Neural cell (in vitro differentiated cells): ENCODE data around the gene OXSR1. TPM values are rescaled to one million over a fixed set of nuclear protein-coding genes. Genes with fewer than 3 reads are reported as not detected.

Experiments used
- H2AFZ ChIP-seq: fragments of 200-600, 300-800 bp; sonication (generic), shearing (Covaris generic); 2 replicates; pipeline ENCODE4 v1.6.0; 2014; ENCODE audit warnings: low read depth, mild to moderate bottlenecking, antibody characterized with exemption, low read length, moderate library complexity
- H3F3A ChIP-seq: fragments of 200-600 bp; shearing (Covaris generic); 2 replicates; pipeline ENCODE4 v1.6.1; 2016; ENCODE audit warnings: mild to moderate bottlenecking, moderate library complexity, mixed read lengths, antibody characterized with exemption, low read length; ENCODE audit not compliant: insufficient read depth, poor library complexity, severe bottlenecking
- H3K27ac ChIP-seq: fragments of 200-600, 300-800 bp; sonication (generic), shearing (Covaris generic); 2 replicates; pipeline ENCODE4 v1.5.1; 2014; ENCODE audit warnings: mild to moderate bottlenecking, low read length, moderate library complexity
- H3K27me3 ChIP-seq: fragments of 300-800, 200-600 bp; sonication (generic), shearing (Covaris generic); 2 replicates; pipeline ENCODE4 v1.6.0; 2014; ENCODE audit warnings: mild to moderate bottlenecking, low read depth, low read length, moderate library complexity; ENCODE audit not compliant: insufficient read depth
- H3K36me3 ChIP-seq: fragments of 300-800, 200-600 bp; sonication (generic), shearing (Covaris generic); 2 replicates; pipeline ENCODE4 v1.5.1; 2014; ENCODE audit warnings: mild to moderate bottlenecking, antibody characterized with exemption, low read length, moderate library complexity; ENCODE audit not compliant: insufficient read depth
- H3K4me2 ChIP-seq: fragments of 300-800, 200-600 bp; sonication (generic), shearing (Covaris generic); 2 replicates; pipeline ENCODE4 v1.6.0; 2014; ENCODE audit warnings: mild to moderate bottlenecking, low read length
- H3K4me3 ChIP-seq: fragments of 300-800, 200-600 bp; sonication (generic), shearing (Covaris generic); 2 replicates; pipeline ENCODE4 v1.5.1; 2014; ENCODE audit warnings: mild to moderate bottlenecking, low read length, moderate library complexity
- H3K79me2 ChIP-seq: fragments of 200-600 bp; shearing (Covaris generic); replicated peaks from 2 replicates; pipeline ENCODE4 v1.6.0; 2014; ENCODE audit warnings: mild to moderate bottlenecking, low read length, moderate library complexity; ENCODE audit not compliant: insufficient read depth
- H3K9ac ChIP-seq: fragments of 300-800, 200-600 bp; sonication (generic), shearing (Covaris generic); 2 replicates; pipeline ENCODE4 v1.6.1; 2016; ENCODE audit warnings: mild to moderate bottlenecking, low read length, mixed read lengths
- H3K9me2 ChIP-seq: fragments of 200-600 bp; shearing (Covaris generic); 2 replicates; pipeline ENCODE4 v1.6.1; 2016; ENCODE audit warnings: mild to moderate bottlenecking, low read length, mixed read lengths; ENCODE audit not compliant: insufficient read depth
- H3K9me3 ChIP-seq: fragments of 200-600, 300-800 bp; sonication (generic), shearing (Covaris generic); 2 replicates; pipeline ENCODE4 v1.6.1; 2016; ENCODE audit warnings: mild to moderate bottlenecking, mixed run types, low read length, moderate library complexity, mixed read lengths
- H4K20me1 ChIP-seq: fragments of 200-600 bp; shearing (Covaris generic); 2 replicates; pipeline ENCODE4 v1.6.1; 2016; ENCODE audit warnings: mild to moderate bottlenecking, mixed run types; ENCODE audit not compliant: insufficient read depth
- CTCF ChIP-seq: fragments of 450-650 bp; IDR thresholded peaks from 2 replicates; pipeline ENCODE4 v1.5.1; 2014; ENCODE audit warnings: antibody characterized with exemption, mild to moderate bottlenecking, moderate library complexity; ENCODE audit not compliant: poor library complexity, severe bottlenecking
- EP300 ChIP-seq: fragments of 450-650 bp; conservative IDR thresholded peaks from 2 replicates; pipeline ENCODE4 v1.6.1; 2014; ENCODE audit warnings: antibody characterized with exemption, mild to moderate bottlenecking, moderate library complexity; ENCODE audit not compliant: poor library complexity, severe bottlenecking
- EZH2 ChIP-seq: fragments of 200-600, 300-800 bp; shearing (Covaris generic), sonication (generic); IDR thresholded peaks from 2 replicates; pipeline ENCODE4 v1.6.1; 2014; ENCODE audit warnings: antibody characterized with exemption, low read length, borderline replicate concordance, mild to moderate bottlenecking; ENCODE audit not compliant: insufficient read depth, poor library complexity, severe bottlenecking
- MXI1 ChIP-seq: fragments of 450-650 bp; conservative IDR thresholded peaks from 2 replicates; pipeline ENCODE4 v1.6.1; 2014; ENCODE audit warnings: antibody characterized with exemption, mild to moderate bottlenecking; ENCODE audit not compliant: poor library complexity, severe bottlenecking
- POLR2AphosphoS5 ChIP-seq: IDR thresholded peaks from 2 replicates; pipeline ENCODE4 v1.6.1; 2012
- RAD21 ChIP-seq: fragments of 450-650 bp; conservative IDR thresholded peaks from 2 replicates; pipeline ENCODE4 v1.6.1; 2014; ENCODE audit warnings: antibody characterized with exemption, mild to moderate bottlenecking, moderate library complexity
- REST ChIP-seq: IDR thresholded peaks from 2 replicates; pipeline ENCODE4 v1.6.1; 2012; ENCODE audit warnings: borderline replicate concordance
- SMC3 ChIP-seq: fragments of 450-650 bp; conservative IDR thresholded peaks from 2 replicates; pipeline ENCODE4 v1.6.1; 2014; ENCODE audit warnings: antibody characterized with exemption, mild to moderate bottlenecking, moderate library complexity; ENCODE audit not compliant: poor library complexity
- TAF1 ChIP-seq: IDR thresholded peaks from 2 replicates; pipeline ENCODE4 v1.6.1; 2012; ENCODE audit warnings: low read depth
- polyA plus RNA-seq: library from polyadenylated mRNA; depleted of rRNA; stranded (reverse); fragments of >200 nt; gene quantifications from 2 replicates; pipeline ENCODE4 v1.2.3, GENCODE V29; 2014

The OXSR1 gene
- polyA plus RNA-seq, 1 donor from 2014 or later = 50.8 TPM

- H3K9me2 ChIP-seq = no peaks in the 10 kb centered on the region
- H3K27me3 ChIP-seq = no peaks in the 10 kb centered on the region
- H3K9ac ChIP-seq = no peak overlapping the region
- H2AFZ ChIP-seq = no peak overlapping the region
- no peaks in the 10 kb centered on the region for H4K20me1 ChIP-seq
- H3K36me3 ChIP-seq = peaks cover 5% of the 10 kb centered on the region
- H3K4me3 ChIP-seq = no peak overlapping the region
- H3F3A ChIP-seq = no peaks in the 10 kb centered on the region
- H3K79me2 ChIP-seq = no peaks in the 10 kb centered on the region
- H3K27ac ChIP-seq = no peak overlapping the region
- TF ChIP-seq EP300 = no peak
- no peak for TF ChIP-seq EZH2
- no peak for TF ChIP-seq REST
- no peak for TF ChIP-seq MXI1
- TF ChIP-seq TAF1 = no peak
- no peak for TF ChIP-seq RAD21
- TF ChIP-seq CTCF = no peak
- no peak for TF ChIP-seq POLR2AphosphoS5
- no peak for TF ChIP-seq SMC3
- H3K4me2 ChIP-seq = no peak overlapping the region
- H3K9me3 ChIP-seq = no peaks in the 10 kb centered on the region
Measured at GRCh38 chr3:38120693-38121450, 44.5 kb upstream of the OXSR1 start.

- Histone ChIP-seq H3K9me3 (no peaks in the 10 kb centered on the region), H3K4me3 (no peak overlapping the region), H3F3A (no peaks in the 10 kb centered on the region), H3K27ac (no peak overlapping the region), H3K36me3 (peaks cover 5% of the 10 kb centered on the region), H3K9ac (no peak overlapping the region), H3K27me3 (no peaks in the 10 kb centered on the region), H2AFZ (no peak overlapping the region), H4K20me1 (no peaks in the 10 kb centered on the region), H3K9me2 (no peaks in the 10 kb centered on the region), H3K4me2 (no peak overlapping the region), H3K79me2 (no peaks in the 10 kb centered on the region)
- TF ChIP-seq POLR2AphosphoS5 (no peak), REST (no peak), SMC3 (no peak), TAF1 (no peak), EZH2 (no peak), EP300 (no peak), RAD21 (no peak), MXI1 (no peak), CTCF (no peak)
Measured at GRCh38 chr3:38121451-38121831, 43.9 kb upstream of the OXSR1 start.
